ENCODE results near the gene SEC24C.
"Not testable (repeated sequence)": the region's sequence is repeated elsewhere in the genome, so short reads cannot be mapped to it uniquely, and the experiment has no call there.

SEC24C gene

DNA sequence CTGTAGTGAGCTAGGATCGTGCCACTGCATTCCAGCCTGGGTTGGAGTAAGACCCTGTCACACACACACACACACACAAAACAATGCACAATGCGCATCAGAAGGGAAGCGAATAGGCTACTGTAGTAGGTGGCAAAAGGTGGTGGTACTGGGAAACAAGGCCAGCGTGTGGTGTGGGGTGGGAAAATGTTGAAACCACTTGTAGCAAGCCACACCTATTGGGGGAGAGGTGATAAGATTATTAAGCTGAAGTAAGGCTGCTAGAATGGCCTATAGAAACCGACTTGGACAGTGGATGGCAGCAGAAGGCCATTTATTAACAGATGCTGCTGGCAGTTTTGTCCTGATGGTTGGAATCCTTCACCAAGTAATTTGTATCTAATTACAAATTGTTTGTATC lies 30.5 kb downstream of the SEC24C start:
- peak; percentile 67 for DNase-seq

DNA sequence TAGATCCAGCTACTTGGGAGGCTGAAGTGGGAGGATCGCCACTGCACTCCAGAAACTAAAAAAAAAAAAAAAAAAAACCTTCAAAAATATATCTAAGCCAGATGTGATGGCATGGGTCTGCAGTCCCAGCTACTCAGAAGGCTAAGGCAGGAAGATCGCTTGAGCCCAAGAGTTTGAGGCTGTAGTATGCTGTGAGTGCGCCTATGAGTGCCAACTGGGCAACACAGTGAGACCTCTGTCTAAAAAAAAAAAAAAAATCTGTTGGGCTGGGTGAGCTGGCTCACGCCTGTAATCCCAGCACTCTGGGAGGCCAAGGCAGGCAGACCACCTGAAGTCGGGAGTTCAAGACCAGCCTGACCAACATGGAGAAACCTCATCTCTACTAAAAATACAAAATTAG lies 34.8 kb downstream of the SEC24C start:
- no peak for DNase-seq

DNA sequence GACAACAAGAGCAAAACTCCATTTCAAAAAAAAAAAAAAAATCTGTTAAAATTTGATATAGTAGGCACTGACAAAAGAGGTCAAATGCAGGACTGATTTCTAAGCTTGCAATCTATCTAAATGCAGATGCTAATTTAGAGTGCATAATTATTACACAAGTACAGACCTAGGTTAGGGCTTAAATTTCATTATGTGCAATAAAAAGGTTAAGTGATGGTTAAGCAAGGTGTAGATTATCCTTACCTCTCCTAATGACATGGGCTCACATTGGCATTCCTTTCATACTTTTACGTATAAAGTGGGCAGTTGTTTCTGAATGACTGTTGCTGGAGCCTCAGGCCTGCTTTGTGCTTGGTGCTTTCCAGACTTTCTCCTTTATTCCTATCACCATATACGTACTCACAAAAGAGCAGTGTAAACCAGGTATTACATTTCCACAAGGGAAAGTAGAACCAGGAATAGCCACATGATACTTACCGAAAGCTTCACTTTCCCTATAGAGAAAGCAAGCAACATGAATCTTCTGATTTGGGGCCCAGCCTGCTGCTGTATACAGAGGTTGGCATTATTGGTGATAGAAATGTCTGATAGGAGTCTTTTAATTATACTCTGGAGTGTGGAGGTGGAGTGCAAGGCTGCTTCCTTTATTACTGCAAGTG lies 35.5 kb downstream of the SEC24C start:
- DNase-seq, result no peak

DNA sequence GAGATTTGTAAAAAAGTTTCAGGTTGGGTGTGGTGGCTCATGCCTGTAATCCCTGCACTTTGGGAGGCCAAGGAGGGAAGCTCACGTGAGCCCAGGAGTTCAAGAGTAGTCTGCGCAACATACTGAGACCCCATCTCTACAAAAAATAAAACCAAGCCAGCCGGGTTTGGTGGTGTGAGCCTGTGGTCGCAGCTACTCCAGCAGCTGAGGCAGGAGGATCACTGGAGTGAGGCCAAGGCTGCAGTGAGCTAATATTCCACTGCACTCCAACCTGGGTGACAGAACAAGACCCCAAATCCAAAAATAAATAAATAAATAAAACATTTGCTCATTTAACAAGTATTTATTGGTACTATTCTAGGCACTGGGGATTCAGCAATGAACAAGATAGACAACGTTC lies 36.1 kb downstream of the SEC24C start:
- DNase-seq, result no peak

DNA sequence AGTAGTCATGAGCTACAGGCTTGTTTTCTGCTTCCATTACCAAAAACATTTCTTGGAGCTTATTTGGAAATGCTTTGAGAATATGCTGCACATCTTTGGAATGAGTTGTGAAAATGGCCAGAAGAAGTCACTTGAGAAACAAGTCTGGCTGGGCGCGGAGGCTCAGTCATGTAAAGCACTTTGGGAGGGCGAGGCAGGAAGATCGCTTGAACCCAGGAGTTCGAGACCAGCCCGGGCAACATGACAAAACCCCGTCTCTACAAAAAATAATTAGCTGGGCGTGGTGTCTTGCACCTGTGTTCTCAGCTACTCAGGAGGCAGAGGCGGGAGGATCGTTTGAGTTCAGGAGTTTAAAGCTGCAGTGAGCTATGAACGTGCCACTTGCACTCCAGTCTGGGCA lies 36.8 kb downstream of the SEC24C start:
- peak; percentile 22 for DNase-seq

DNA sequence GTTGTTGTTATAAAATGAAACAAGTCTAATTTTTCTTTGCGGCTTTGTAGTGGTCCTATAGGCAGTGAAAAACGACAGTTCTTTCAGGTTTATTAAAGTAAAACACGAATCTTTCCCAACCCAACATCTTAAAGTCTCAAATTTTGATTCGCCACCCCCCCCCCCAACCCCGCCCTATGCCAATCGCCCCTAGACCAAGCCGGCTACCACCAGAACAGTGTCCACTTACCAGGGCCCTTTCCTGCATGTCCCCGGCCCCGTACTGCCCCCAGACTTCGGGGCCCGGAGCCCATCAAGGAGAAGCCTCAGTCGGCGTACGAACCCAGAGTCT lies 37.3 kb downstream of the SEC24C start:
- no peak for DNase-seq

DNA sequence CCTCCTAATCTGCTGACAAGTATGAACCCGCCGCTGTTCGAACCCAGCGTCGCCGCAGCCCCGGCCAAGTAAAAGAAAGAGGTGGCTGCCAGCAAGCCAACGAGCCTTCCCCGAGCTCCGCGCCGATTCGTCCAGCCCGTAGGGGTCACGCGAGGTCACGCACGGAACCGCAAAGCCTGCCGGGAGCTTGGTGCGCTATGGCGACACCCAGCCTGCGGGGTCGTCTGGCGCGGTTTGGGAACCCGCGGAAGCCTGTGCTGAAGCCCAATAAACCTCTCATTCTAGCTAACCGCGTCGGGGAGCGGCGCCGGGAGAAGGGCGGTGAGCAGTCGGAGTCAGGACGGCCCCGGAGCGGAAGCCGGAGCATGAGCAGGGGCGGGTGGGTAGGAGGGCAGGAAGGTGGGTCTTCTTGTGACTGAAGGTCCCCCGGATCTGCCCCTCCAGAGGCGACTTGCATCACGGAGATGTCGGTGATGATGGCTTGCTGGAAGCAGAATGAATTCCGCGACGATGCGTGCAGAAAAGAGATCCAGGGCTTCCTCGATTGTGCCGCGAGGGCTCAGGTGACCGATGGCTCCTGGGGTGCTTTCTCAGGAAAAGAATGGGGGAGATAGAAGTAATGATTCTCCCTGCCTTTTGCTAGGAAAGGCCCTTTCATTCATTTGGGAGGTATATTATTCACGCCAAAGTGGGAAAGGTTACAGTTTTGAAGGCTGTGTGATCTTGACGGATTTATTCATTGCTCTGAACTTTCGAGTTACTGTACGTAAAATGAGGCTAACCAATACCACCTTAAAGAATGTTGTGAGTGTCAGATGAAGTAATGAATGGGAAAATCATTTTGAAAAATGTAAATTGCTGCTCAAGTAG lies 37.9 kb downstream of the SEC24C start, which contains the start of gene CHCHD1:
Gene CHCHD1 (plus strand): TSS at position 170 of the 870 bp plus-strand sequence. CDS start 28 bp downstream, at position 198.
- peak; percentile 89 for DNase-seq

DNA sequence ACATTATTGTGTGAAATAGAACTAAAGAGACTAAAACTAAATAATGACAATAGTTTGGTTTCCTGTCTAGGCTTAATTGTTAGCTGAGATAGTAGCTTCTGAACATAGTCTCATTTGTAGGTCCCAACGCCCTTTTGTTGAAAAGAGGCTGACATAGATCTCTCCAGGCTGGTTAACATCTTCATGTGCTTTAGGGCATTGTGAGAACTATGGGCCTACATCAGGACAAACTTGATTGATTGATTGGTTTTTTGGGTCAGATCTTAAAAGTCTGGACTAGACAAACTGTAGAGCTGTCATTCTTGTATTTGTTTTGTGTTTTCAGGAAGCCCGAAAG lies 38.5 kb downstream of the SEC24C start:
- DNase-seq, result no peak

DNA sequence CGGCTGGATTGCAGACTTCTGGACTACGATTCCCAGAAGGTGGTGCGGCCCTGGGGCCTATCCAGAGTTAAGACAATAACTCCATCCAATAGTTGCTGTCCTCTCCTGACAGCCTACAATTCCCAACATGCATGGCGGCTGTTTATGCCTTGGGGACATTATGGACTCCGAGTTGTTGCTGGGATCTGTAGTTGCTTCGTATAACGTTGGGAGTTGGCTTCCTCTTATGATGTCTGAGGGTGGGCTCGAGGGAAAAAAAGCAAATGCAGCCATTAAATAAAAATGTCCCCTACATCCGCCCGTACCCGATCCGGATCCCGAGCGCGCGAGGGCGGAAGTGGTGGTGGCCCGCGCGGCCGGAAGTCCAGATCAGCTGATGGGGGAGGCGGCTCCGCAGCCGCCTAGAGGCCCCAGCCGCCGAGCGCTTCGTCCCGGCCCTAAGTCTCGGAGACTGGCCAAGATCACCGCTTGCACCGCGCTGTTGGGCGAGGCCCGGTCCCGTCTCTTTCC lies 41.1 kb downstream of the SEC24C start, which contains the start of gene ZSWIM8:
Gene ZSWIM8 (plus strand): TSS at position 396 of the 510 bp plus-strand sequence. CDS start 273 bp downstream, outside the sequence.
- peak; percentile 93 for DNase-seq

DNA sequence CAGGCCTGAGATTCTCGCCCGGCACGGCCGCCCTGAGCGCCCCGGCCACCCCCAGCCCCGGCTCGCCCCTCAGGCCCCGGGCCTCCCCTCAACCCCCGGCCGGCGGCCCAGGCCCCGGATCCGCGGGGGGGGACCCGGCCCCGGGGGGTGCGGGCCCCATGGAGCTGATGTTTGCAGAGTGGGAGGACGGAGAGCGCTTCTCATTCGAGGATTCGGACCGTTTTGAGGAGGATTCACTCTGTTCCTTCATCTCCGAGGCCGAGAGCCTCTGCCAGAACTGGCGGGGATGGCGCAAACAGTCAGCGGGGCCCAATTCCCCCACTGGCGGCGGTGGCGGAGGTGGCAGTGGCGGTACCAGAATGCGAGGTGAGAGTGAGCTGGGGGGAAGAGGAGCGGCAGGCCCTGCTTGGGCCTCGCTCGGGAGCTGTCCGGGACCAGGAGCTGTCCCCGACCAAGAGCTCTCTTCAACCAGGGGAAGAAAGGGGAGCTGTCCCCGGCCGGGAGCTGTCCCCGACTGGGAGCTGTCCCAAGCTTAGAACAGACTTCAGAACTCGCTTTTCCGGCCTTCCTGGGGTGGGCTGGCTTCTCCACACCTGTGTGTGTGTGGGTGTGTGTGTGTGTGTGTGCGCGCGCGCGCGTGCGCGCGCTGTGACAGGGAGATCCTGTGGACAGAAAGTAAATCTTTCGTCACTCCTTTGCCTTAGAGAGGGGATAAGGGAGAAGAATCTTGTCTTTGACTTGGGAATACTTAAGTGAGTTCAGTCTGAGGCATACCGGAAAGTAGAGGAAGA lies 41.7 kb downstream of the SEC24C start:
- peak; percentile 64 for DNase-seq

DNA sequence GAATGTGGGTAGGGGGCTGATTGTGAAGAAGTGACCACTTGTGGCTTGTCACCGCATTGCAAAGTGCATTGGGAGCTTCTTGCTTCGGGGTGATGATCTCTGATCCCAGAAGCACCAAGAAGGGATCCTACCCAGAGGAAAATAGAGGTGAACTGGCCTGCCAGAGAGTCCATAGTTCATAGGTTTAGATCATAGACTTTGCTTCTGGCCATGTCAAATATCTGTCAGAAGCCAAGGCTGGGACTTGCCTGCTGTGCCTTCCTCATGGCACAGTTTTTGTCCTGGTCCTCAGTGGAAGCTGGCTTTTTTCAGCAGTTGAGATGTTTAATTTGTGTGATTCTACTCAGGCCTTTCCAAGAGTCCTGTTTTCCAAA lies 42.3 kb downstream of the SEC24C start:
- no peak for DNase-seq

DNA sequence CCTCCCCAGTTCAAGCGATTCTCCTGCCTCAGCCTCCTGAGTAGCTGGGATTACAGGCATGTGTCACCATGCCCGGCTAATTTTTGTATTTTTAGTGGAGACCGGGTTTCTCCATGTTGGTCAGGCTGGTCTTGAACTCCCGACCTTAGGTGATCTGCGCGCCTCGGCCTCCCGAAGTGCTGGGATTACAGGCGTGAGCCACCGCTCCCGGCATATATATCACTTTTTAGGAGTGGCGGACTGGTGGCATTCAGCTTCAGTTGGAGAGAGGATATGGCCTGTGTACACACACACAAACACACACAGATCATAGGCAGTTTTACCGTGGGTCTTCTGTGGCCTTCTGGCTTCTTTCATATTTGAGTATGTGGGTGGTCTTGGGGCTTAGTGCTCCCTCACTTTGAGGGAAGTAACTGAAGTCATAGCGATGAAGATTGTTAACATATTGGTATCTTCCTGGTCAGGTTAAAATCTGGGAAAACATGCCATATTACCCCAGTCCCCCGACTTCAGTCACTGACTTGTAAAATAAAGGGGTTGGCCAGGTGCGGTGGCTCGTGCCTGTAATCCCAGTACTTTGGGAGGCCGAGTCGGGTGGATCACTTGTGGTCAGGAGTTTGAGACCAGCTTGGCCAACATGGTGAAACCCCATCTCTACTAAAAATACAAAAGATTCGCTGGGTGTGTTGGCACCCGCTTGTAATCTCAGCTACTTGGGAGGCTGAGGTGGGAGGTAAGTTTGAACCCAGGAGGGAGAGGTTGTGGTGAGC lies 43.0 kb downstream of the SEC24C start:
- DNase-seq, result not testable (repeated sequence)

DNA sequence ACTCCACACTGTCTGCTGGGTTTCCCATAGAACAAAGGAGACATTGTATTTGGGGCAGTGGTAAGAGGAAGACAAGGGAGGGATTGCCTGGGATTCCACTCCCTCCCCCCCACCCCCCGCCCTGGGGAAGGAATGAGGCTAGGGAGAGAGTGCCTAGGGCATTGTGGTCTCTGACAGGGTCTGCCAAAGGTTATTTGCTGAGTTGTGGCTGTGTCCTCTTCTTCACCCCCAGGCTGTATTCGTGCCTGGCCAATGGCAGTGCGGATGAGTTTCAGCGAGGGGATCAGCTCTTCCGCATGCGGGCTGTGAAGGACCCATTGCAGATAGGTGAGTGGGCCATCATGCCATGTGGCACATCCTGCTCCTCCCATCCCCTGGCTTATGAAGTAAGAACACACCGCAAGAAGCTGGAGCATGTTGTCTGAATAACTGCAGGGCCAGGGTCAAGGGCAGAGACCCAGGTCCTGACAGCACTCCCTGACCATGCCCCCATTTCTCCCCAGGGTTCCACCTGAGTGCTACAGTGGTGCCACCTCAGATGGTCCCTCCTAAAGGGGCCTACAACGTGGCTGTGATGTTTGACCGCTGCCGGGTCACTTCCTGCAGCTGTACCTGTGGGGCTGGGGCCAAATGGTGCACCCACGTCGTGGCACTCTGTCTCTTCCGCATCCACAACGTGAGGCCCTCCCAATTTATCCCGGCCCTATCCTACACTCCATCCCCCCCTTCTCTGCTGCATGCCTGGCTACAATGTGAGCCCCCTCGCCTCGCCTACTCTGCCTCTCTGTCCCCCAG lies 44.9 kb downstream of the SEC24C start:
- no peak for DNase-seq

DNA sequence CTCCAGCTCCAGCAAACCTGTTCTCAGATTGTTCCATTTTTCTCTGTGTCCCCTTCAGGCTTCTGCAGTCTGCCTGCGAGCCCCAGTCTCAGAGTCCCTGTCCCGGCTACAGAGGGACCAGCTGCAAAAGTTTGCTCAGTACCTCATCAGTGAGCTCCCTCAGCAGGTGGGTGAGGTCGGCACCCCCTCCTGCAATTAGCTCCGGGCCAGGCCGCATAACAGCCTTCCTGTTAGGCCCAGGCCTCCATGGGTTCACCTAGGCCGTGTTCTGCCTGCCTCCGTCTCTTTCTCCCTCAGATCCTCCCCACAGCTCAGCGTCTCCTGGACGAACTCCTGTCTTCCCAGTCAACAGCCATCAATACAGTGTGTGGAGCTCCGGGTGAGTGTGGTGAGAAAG lies 45.5 kb downstream of the SEC24C start:
- DNase-seq, result no peak

DNA sequence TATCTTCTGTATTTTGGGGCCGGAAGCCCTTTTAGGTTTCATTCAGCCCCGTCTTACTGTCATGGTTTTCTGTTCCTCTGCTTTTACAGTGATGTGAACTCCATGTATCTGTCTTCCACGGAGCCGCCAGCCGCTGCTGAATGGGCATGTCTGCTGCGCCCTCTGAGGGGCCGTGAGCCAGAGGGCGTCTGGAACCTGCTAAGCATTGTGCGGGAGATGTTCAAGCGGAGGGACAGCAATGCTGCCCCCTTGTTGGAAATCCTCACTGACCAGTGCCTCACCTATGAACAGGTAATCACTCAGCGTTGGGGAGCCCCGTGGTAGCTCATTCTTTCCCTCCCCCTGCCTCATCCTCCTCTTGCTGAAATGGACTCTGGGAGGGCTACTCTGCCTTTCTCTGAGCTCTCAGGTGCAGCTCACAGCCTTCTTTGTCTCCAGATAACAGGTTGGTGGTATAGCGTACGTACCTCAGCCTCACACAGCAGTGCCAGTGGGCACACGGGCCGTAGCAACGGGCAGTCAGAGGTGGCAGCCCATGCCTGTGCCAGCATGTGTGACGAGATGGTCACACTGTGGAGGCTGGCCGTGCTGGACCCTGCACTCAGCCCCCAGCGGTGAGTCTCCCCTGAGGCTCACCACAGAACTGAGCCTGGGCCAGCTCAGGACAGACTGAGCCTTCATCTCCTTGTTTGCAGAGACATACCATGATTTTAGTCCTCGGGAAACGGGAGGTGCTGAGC lies 46.9 kb downstream of the SEC24C start:
- DNase-seq, result no peak

DNA sequence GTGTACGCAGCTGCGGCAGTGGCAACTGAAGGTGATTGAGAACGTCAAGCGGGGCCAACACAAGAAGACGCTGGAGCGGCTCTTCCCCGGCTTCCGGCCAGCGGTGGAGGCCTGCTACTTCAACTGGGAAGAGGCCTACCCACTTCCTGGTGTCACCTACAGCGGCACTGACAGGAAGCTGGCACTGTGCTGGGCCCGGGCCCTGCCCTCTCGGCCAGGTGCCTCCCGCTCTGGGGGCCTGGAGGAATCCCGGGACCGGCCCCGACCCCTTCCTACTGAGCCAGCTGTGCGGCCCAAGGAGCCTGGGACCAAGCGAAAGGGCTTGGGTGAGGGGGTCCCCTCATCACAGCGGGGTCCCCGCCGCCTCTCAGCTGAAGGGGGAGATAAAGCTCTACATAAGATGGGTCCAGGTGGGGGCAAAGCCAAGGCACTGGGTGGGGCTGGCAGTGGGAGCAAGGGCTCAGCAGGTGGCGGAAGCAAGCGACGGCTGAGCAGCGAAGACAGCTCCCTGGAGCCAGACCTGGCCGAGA lies 47.8 kb downstream of the SEC24C start:
- DNase-seq, result no peak

DNA sequence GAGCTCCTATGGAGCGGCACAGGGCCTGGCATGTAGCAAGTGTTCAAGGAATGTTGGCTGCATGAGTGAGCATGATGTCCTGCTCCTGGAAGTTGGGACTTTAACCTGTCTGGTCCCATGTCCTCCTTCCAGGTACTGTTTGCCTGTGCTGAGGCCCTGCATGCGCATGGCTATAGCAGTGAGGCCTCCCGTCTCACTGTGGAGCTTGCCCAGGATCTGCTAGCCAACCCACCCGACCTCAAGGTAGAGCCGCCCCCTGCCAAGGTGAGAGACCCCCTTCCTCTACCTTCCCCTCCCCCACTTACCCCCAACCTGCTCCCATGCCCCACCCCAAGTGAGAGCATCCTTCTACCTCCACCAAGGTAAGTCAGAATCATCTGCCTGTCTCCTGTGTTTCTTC lies 49.3 kb downstream of the SEC24C start:
- no peak for DNase-seq

DNA sequence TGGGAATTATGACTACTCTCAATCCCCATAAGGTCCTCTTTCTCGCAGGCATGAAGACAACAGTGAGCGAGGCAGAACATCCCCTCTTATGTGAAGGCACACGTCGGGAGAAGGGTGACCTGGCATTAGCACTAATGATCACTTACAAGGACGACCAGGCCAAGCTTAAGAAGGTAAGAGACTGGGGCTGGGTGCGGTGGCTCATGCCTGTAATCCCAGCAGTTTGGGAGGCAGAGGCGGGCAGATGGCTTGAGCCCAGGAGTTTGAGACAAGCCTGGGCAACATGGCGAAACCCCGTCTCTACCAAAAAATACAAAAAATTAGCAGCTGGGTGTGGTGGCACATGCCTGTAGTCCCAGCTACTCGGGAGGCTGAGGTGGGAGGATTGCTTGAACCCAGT lies 51.3 kb downstream of the SEC24C start:
- not testable (repeated sequence) for DNase-seq

DNA sequence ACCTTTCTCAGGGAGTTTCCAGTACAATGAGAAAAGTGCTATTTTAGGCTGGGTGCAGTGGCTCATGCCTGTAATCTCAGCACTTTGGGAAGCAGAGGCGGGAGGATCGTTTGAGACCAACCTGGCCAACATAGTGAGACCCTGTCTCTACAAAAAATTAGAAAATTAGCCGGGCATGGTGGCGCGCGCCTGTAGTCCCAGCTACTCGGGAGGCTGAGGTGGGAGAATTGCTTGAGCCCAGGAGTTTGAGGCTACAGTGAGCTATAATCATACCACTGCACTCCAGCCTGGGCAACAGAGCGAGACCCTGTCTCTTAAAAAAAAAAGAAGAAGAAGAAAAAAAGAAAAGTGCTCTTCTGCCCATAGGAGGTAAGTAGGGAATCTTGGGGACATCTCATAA lies 51.9 kb downstream of the SEC24C start:
- not testable (repeated sequence) for DNase-seq

DNA sequence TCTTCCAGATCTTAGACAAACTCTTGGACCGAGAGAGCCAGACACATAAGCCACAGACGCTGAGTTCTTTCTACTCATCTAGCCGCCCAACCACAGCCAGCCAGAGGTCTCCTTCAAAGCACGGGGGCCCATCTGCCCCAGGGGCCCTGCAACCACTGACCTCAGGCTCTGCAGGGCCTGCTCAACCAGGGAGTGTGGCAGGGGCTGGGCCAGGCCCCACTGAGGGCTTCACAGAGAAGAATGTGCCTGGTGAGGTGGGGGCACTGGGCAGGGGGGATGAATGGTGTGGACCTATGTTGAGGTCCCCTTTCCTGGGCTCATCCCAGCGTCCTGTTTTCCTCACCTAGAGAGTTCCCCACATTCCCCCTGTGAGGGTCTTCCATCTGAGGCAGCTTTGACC lies 52.6 kb downstream of the SEC24C start:
- no peak for DNase-seq
